Liver (tissue), 9 donors: ENCODE results near the gene GGCT. TPM values are rescaled to one million over a fixed set of nuclear protein-coding genes. Genes with fewer than 3 reads are reported as not detected.

Source experiments
- DNase-seq: peaks from one replicate; pipeline ENCODE4 v3.0.0-alpha.2; 2017; ENCODE audit warnings: low spot score
- H3K27ac ChIP-seq, 2 donors: one replicate each; pipeline ENCODE4 v1.7.0; 2013; ENCODE audit warnings: inconsistent platforms in 2 of 2, low read length in 2 of 2, control low read depth in 1 of 2, low read depth in 1 of 2, mild to moderate bottlenecking in 1 of 2
- H3K27me3 ChIP-seq, 4 donors: one replicate each; pipeline versions ENCODE4 v1.6.1 to v1.7.0; 2013; ENCODE audit warnings: low read length in 3 of 4, inconsistent platforms in 1 of 4, mild to moderate bottlenecking in 1 of 4, moderate library complexity in 1 of 4; ENCODE audit not compliant: control insufficient read depth in 4 of 4, insufficient read depth in 4 of 4
- H3K36me3 ChIP-seq, 4 donors: one replicate each; pipeline versions ENCODE4 v1.6.1 to v1.7.0; 2013; ENCODE audit warnings: low read length in 3 of 4, mild to moderate bottlenecking in 3 of 4, low read depth in 1 of 4, moderate library complexity in 1 of 4; ENCODE audit not compliant: control insufficient read depth in 4 of 4, insufficient read depth in 3 of 4
- H3K4me1 ChIP-seq, 4 donors: one replicate each; pipeline versions ENCODE4 v1.6.1 to v1.7.0; 2013; ENCODE audit warnings: low read length in 3 of 4, mild to moderate bottlenecking in 3 of 4, moderate library complexity in 1 of 4; ENCODE audit not compliant: control insufficient read depth in 4 of 4, insufficient read depth in 4 of 4
- H3K4me3 ChIP-seq, 3 donors: one replicate each; pipeline versions ENCODE4 v1.6.1 to v1.7.0; 2013; ENCODE audit warnings: low read length in 3 of 3, control low read depth in 1 of 3, low read depth in 1 of 3, mild to moderate bottlenecking in 1 of 3
- H3K9ac ChIP-seq, 2 donors: one replicate each; pipeline ENCODE4 v1.7.0; 2013; ENCODE audit warnings: low read length in 2 of 2, mild to moderate bottlenecking in 2 of 2, moderate library complexity in 2 of 2, control low read depth in 1 of 2, low read depth in 1 of 2
- H3K9me3 ChIP-seq, 4 donors: one replicate each; pipeline versions ENCODE4 v1.6.1 to v1.7.0; 2013; ENCODE audit warnings: low read length in 3 of 4; ENCODE audit not compliant: control insufficient read depth in 4 of 4
- EGR1 ChIP-seq, 2 donors: IDR thresholded peaks; 2 replicates each; pipeline ENCODE4 v1.6.1; 2016 to 2018; ENCODE audit warnings: antibody characterized with exemption in 2 of 2, low read depth in 2 of 2
- FOXA2 ChIP-seq: IDR thresholded peaks from 2 replicates; pipeline ENCODE4 v1.6.1; 2016; ENCODE audit warnings: antibody characterized with exemption
- HNF4G ChIP-seq: IDR thresholded peaks from 2 replicates; pipeline ENCODE4 v1.6.1; 2016; ENCODE audit warnings: antibody characterized with exemption
- JUND ChIP-seq, 2 donors: IDR thresholded peaks; 2 replicates each; pipeline ENCODE4 v1.6.1; 2016; ENCODE audit warnings: antibody characterized with exemption in 2 of 2
- NR2F2 ChIP-seq: IDR thresholded peaks from 2 replicates; pipeline ENCODE4 v1.6.1; 2016; ENCODE audit warnings: antibody characterized with exemption
- RAD21 ChIP-seq, 2 donors: IDR thresholded peaks; 2 replicates each; pipeline ENCODE4 v1.6.1; 2016; ENCODE audit warnings: antibody characterized with exemption in 2 of 2, mild to moderate bottlenecking in 2 of 2
- RXRA ChIP-seq, 2 donors: IDR thresholded peaks; 2 replicates each; pipeline ENCODE4 v1.6.1; 2017 to 2018; ENCODE audit warnings: antibody characterized with exemption in 2 of 2, mild to moderate bottlenecking in 1 of 2
- SP1 ChIP-seq: IDR thresholded peaks from 2 replicates; pipeline ENCODE4 v1.6.1; 2018; ENCODE audit warnings: antibody characterized with exemption, mild to moderate bottlenecking
- TAF1 ChIP-seq: conservative IDR thresholded peaks from 2 replicates; pipeline ENCODE4 v1.6.1; 2016; ENCODE audit warnings: antibody characterized with exemption, mild to moderate bottlenecking
- WGBS: extraction: QIAGEN DNeasy Blood & Tissue Kit; methylation state at CpG from one replicate; pipeline ENCODE4 v1.1.7; 2013; 5-methylcytosine and 5-hydroxymethylcytosine counted together
- polyA plus RNA-seq, 2 donors: library from polyadenylated mRNA; stranded (reverse) in 1 of 2; unstranded in 1 of 2; fragments of 200-250 nt in 1 of 2; fragments of >200 nt in 1 of 2; fragmentation: Nextera tagmentation in 1 of 2; extraction: Ambion mirVana in 1 of 2; gene quantifications; one replicate each; pipeline versions ENCODE4 v1.2.1 to v1.2.3, GENCODE V29; 2013 to 2015
- total RNA-seq, 2 donors: library from RNA; depleted of rRNA; stranded (reverse); fragments of >200 nt; gene quantifications; one replicate each; pipeline ENCODE4 v1.2.3, GENCODE V29; 2014
- TF ChIP-seq, protein P1 (sequence below): fragments of 150-350 bp; IDR thresholded peaks from 2 replicates; pipeline ENCODE4 v1.5.1; 2017; ENCODE audit warnings: improper control_type of control experiment, low read depth, low read length; ENCODE audit not compliant: missing input control
- TF ChIP-seq, protein P2 (sequence below): IDR thresholded peaks from 2 replicates; pipeline ENCODE4 v1.6.1; 2016; ENCODE audit warnings: antibody characterized with exemption
- TF ChIP-seq, protein P3 (sequence below): IDR thresholded peaks from 2 replicates; pipeline ENCODE4 v1.6.1; 2016; ENCODE audit warnings: antibody characterized with exemption
- TF ChIP-seq, protein P4 (sequence below): IDR thresholded peaks from 2 replicates; pipeline ENCODE4 v1.6.1; 2016; ENCODE audit warnings: antibody characterized with exemption
- donor health status: healthy.
- donor health status: healthy.
- donor health status: healthy.
- donor health status: healthy.
- donor health status: healthy.

Gene GGCT
- total and polyA plus RNA-seq, 4 donors = 11.0 to 22.5 (median 21.3) TPM

DNA sequence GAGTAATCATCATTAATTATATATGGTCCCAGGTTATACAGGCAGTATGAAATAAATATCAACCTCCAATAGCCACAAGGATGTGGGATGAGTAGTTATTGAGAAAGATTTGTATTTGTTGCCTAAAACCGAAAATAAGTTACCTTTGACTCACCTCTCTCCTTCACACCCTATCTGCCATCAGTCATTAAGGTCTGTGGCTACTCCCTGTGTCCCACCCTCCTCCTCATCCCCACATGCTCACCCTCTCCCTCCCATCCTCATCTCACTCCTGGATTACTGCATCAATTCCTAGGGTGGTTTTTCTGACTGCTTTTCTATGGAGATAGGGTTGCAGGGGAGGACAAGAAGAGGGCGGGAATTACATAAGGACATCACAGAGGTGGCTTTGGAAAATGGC lies 9.1 kb upstream of the GGCT start:
- Histone ChIP-seq H3K27ac (no peak overlapping the region), H3K36me3 (no peaks in the 10 kb centered on the region), H3K9me3 (no peaks in the 10 kb centered on the region), H3K4me1 (peaks cover 0 to 3% (median 0%) of the 10 kb centered on the region in 4 donors), H3K4me3 (no peak overlapping the region), H3K9ac (no peak overlapping the region), H3K27me3 (no peaks in the 10 kb centered on the region)
- 93% methylated on average over 2 of the region's 2 CpGs for WGBS
- no peak for DNase-seq
- TF ChIP-seq, protein P1, sequence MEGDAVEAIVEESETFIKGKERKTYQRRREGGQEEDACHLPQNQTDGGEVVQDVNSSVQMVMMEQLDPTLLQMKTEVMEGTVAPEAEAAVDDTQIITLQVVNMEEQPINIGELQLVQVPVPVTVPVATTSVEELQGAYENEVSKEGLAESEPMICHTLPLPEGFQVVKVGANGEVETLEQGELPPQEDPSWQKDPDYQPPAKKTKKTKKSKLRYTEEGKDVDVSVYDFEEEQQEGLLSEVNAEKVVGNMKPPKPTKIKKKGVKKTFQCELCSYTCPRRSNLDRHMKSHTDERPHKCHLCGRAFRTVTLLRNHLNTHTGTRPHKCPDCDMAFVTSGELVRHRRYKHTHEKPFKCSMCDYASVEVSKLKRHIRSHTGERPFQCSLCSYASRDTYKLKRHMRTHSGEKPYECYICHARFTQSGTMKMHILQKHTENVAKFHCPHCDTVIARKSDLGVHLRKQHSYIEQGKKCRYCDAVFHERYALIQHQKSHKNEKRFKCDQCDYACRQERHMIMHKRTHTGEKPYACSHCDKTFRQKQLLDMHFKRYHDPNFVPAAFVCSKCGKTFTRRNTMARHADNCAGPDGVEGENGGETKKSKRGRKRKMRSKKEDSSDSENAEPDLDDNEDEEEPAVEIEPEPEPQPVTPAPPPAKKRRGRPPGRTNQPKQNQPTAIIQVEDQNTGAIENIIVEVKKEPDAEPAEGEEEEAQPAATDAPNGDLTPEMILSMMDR = no peak
- TF ChIP-seq, protein P2, sequence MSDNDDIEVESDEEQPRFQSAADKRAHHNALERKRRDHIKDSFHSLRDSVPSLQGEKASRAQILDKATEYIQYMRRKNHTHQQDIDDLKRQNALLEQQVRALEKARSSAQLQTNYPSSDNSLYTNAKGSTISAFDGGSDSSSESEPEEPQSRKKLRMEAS = no peak
- no peak for TF ChIP-seq HNF4G
- TF ChIP-seq, protein P3, sequence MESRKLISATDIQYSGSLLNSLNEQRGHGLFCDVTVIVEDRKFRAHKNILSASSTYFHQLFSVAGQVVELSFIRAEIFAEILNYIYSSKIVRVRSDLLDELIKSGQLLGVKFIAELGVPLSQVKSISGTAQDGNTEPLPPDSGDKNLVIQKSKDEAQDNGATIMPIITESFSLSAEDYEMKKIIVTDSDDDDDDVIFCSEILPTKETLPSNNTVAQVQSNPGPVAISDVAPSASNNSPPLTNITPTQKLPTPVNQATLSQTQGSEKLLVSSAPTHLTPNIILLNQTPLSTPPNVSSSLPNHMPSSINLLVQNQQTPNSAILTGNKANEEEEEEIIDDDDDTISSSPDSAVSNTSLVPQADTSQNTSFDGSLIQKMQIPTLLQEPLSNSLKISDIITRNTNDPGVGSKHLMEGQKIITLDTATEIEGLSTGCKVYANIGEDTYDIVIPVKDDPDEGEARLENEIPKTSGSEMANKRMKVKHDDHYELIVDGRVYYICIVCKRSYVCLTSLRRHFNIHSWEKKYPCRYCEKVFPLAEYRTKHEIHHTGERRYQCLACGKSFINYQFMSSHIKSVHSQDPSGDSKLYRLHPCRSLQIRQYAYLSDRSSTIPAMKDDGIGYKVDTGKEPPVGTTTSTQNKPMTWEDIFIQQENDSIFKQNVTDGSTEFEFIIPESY = no peak

DNA sequence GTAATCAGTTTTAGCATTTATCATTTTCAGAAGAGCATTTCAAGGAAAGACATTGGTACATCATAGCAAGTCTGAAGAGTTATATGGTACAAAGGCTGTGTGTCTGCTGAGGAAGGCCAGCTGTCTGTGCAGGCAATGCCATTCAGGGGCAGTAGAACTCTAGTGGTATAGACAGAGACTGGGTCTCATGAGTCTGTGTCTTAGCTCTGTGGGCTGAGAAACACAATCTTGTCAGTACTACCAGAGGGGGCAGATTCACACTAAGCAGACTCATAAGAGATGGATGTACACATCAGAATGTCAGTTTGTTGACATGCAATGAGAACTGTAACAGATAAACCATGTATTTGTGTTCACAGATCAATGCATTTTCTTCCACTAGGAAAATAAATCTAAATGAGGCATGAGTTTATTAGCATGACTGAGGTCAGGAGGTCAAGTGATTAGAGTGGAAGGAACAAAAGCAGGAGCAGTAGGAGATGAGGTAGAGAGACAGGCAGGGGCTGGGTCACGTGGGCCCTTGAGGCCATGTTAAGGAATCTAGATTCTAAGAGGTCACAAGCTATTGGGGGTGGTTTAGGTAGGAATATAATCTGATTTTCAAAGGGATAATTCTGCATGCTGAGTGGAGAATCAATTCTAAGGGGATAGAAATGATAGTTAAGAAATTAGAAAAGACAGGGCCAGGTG lies 7.5 kb upstream of the GGCT start:
- DNase-seq = no peak
- Histone ChIP-seq H3K27me3 (no peaks in the 10 kb centered on the region), H3K4me3 (no peak overlapping the region), H3K27ac (no peak overlapping the region), H3K9ac (no peak overlapping the region), H3K4me1 (peaks cover 0 to 3% (median 0%) of the 10 kb centered on the region in 4 donors), H3K9me3 (no peaks in the 10 kb centered on the region), H3K36me3 (no peaks in the 10 kb centered on the region)
- WGBS = 96% methylated on average over 1 of the region's 1 CpG
- TF ChIP-seq SP1 (no peak), RAD21 (IDR thresholded peaks at IDR 0.05) (no peak), JUND (IDR thresholded peaks at IDR 0.05) (no peak), NR2F2 (no peak), EGR1 (IDR thresholded peaks at IDR 0.05; ENCODE audit: low read depth in 2 of 2) (no peak), RXRA (IDR thresholded peaks at IDR 0.05) (no peak)
- TF ChIP-seq, protein P4, sequence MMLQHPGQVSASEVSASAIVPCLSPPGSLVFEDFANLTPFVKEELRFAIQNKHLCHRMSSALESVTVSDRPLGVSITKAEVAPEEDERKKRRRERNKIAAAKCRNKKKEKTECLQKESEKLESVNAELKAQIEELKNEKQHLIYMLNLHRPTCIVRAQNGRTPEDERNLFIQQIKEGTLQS = no peak

DNA sequence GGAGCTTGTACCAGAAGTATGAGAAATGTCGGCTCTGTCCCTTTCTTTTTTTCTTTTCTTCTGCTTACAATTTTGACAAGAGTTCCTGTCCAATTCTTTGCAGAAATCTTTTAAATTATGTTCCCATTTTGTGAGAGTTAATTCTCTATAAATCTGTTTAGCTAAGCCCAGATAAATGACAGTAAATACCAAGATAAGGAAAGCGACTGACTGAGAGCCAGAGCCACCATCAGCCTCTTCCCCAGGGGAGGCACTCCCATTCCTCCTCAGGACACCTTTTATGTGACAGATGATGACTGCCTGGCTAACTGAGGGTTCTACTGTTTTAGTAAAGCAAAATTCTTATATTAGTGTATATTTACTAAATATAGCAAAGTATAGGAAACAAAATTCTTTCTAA lies 6.9 kb upstream of the GGCT start:
- H3K4me1 ChIP-seq = peaks cover 0 to 3% (median 0%) of the 10 kb centered on the region in 4 donors
- 92% methylated on average over 2 of the region's 2 CpGs for WGBS
- no peaks in the 10 kb centered on the region for H3K9me3 ChIP-seq
- H3K9ac ChIP-seq = no peak overlapping the region
- no peak for TF ChIP-seq FOXA2
- no peak for TF ChIP-seq EGR1 (IDR thresholded peaks at IDR 0.05; ENCODE audit: low read depth in 2 of 2)
- TF ChIP-seq RAD21 (IDR thresholded peaks at IDR 0.05) = no peak
- TF ChIP-seq, protein P3 = no peak
- TF ChIP-seq TAF1 = no peak
- TF ChIP-seq JUND (IDR thresholded peaks at IDR 0.05) = no peak
- no peaks in the 10 kb centered on the region for H3K27me3 ChIP-seq
- no peak for DNase-seq
- H3K4me3 ChIP-seq = no peak overlapping the region
- H3K27ac ChIP-seq = no peak overlapping the region
- H3K36me3 ChIP-seq = no peaks in the 10 kb centered on the region
